ENCODE measurements around the gene ANK2. TPM values are rescaled to one million over a fixed set of nuclear protein-coding genes. Genes with fewer than 3 reads are reported as not detected.

Gene ANK2
- polyA plus RNA-seq, 3 donors: 1.2 to 29.7 (median 26.1) TPM

GRCh38 chr4:113125418-113125817, 76.0 kb downstream of the ANK2 start:
- WGBS, 3 donors: 57 to 88% (median 76%) methylated on average over 1 of the region's 1 CpG

GRCh38 chr4:113131136-113131535, 81.7 kb downstream of the ANK2 start:
- H3K27ac ChIP-seq (ENCODE audit: low read depth, low read length): no peak overlapping the region

More at GRCh38 chr4:113125418-113125817, 76.0 kb downstream of the ANK2 start:
- no peak overlapping the region for H3K27ac ChIP-seq (ENCODE audit: low read depth, low read length)

- H3K27ac ChIP-seq (ENCODE audit: low read depth, low read length): no peak overlapping the region
- WGBS, 3 donors: 78 to 88% (median 80%) methylated on average over 2 of the region's 2 CpGs
These were observed 82.2 kb downstream of the ANK2 start for GRCh38 chr4:113131621-113132020.

GRCh38 chr4:113141901-113142346, 92.5 kb downstream of the ANK2 start:
- 11 to 57% (median 45%) methylated on average over 3 of the region's 3 CpGs for WGBS, 3 donors
- H3K27ac ChIP-seq (ENCODE audit: low read depth, low read length): no peak overlapping the region

GRCh38 chr4:113142351-113142750, 92.9 kb downstream of the ANK2 start:
- 53 to 89% (median 88%) methylated on average over 3 of the region's 3 CpGs for WGBS, 3 donors

GRCh38 chr4:113144091-113144490, 94.6 kb downstream of the ANK2 start:
- 76 to 88% (median 78%) methylated on average over 2 of the region's 2 CpGs for WGBS, 3 donors
- H3K27ac ChIP-seq (ENCODE audit: low read depth, low read length): no peak overlapping the region

More at GRCh38 chr4:113142351-113142750, 92.9 kb downstream of the ANK2 start:
- H3K27ac ChIP-seq (ENCODE audit: low read depth, low read length): no peak overlapping the region

- no peak overlapping the region for H3K27ac ChIP-seq (ENCODE audit: low read depth, low read length)
- WGBS, 3 donors: 70 to 81% (median 78%) methylated on average over 1 of the region's 1 CpG
These were observed 95.7 kb downstream of the ANK2 start for GRCh38 chr4:113145147-113145518.

GRCh38 chr4:113145519-113146291, 96.3 kb downstream of the ANK2 start:
- WGBS, 3 donors: 48 to 65% (median 63%) methylated on average over 8 of the region's 8 CpGs
- H3K27ac ChIP-seq (ENCODE audit: low read depth, low read length): no peak overlapping the region

- no peak overlapping the region for H3K27ac ChIP-seq (ENCODE audit: low read depth, low read length)
- WGBS, 3 donors: 19 to 45% (median 37%) methylated on average over 10 of the region's 10 CpGs
These were observed 97.5 kb downstream of the ANK2 start for GRCh38 chr4:113146876-113147358.

GRCh38 chr4:113147498-113148111, 98.2 kb downstream of the ANK2 start:
- 34 to 43% (median 34%) methylated on average over 2 of the region's 2 CpGs for WGBS, 3 donors
- H3K27ac ChIP-seq (ENCODE audit: low read depth, low read length): no peak overlapping the region

- H3K27ac ChIP-seq (ENCODE audit: low read depth, low read length): no peak overlapping the region
These were observed 99.5 kb downstream of the ANK2 start for GRCh38 chr4:113148925-113149324.

- WGBS, 3 donors: 58 to 80% (median 71%) methylated on average over 2 of the region's 2 CpGs
- H3K27ac ChIP-seq (ENCODE audit: low read depth, low read length): no peak overlapping the region
These were observed 104.2 kb downstream of the ANK2 start for GRCh38 chr4:113153529-113154101.

- H3K27ac ChIP-seq (ENCODE audit: low read depth, low read length): no peak overlapping the region
- 90 to 94% (median 91%) methylated on average over 1 of the region's 1 CpG for WGBS, 3 donors
These were observed 104.8 kb downstream of the ANK2 start for GRCh38 chr4:113154281-113154680.

- WGBS, 3 donors: 25 to 56% (median 52%) methylated on average over 3 of the region's 3 CpGs
- no peak overlapping the region for H3K27ac ChIP-seq (ENCODE audit: low read depth, low read length)
These were observed 107.8 kb downstream of the ANK2 start for GRCh38 chr4:113157086-113157857.

GRCh38 chr4:113159942-113160545, 110.6 kb downstream of the ANK2 start:
- WGBS, 3 donors: 80 to 83% (median 83%) methylated on average over 3 of the region's 3 CpGs
- H3K27ac ChIP-seq (ENCODE audit: low read depth, low read length): no peak overlapping the region

- H3K27ac ChIP-seq (ENCODE audit: low read depth, low read length): no peak overlapping the region
- 84 to 87% (median 85%) methylated on average over 3 of the region's 3 CpGs for WGBS, 3 donors
These were observed 111.1 kb downstream of the ANK2 start for GRCh38 chr4:113160548-113160947.

- WGBS, 3 donors: 87 to 100% (median 96%) methylated on average over 1 of the region's 1 CpG
- H3K27ac ChIP-seq (ENCODE audit: low read depth, low read length): no peak overlapping the region
These were observed 112.6 kb downstream of the ANK2 start for GRCh38 chr4:113162089-113162488.

GRCh38 chr4:113169368-113169767, 119.9 kb downstream of the ANK2 start:
- no peak overlapping the region for H3K27ac ChIP-seq (ENCODE audit: low read depth, low read length)
- WGBS, 3 donors: 61 to 70% (median 64%) methylated on average over 5 of the region's 5 CpGs

Measured in adipose tissue (tissue), 3 donors.